RWPE1 (cell line): ENCODE data around the gene TTC4.

Experiments used
- CTCF ChIA-PET: fragments of 350-600 bp; sonication (Branson Sonifier 250); formaldehyde crosslinking; extraction: SDS; loops from one replicate; lab custom pipeline; 2021; lab: Yijun Ruan, JAX
- POLR2A ChIA-PET: fragments of 400-600 bp; formaldehyde crosslinking; extraction: SDS; loops from one replicate; lab custom pipeline; 2020; ENCODE audit warnings: antibody characterized with exemption; ENCODE audit not compliant: low non-redundant PET; lab: Yijun Ruan, JAX
- DNase-seq: peaks from one replicate; pipeline ENCODE4 v3.0.0; 2012; ENCODE audit warnings: low spot score
- H3K27ac ChIP-seq: fragments of 450-650 bp; 2 replicates; pipeline ENCODE4 v1.5.1; 2017
- CTCF ChIP-seq: fragments of 450-650 bp; conservative IDR thresholded peaks from 2 replicates; pipeline ENCODE4 v1.5.1; 2017; ENCODE audit warnings: low read depth, mild to moderate bottlenecking

The TTC4 gene

GRCh38 chr1:54694771-54695170 lies 20.9 kb upstream of the TTC4 start:
- TF ChIP-seq CTCF, result no peak
- no peak for DNase-seq

GRCh38 chr1:54695221-54695620 lies 20.4 kb upstream of the TTC4 start:
- no peak for TF ChIP-seq CTCF
- ChIA-PET POLR2A (no interaction called here), CTCF (interaction anchor here (0.5 kb wide), 1 partner anchor 941 kb away, joined by 3 read pairs; no protein-coding TSS in a partner anchor)
- no peak overlapping the region for H3K27ac ChIP-seq
- DNase-seq, result no peak

More at GRCh38 chr1:54694771-54695170, 20.9 kb upstream of the TTC4 start:
- ChIA-PET CTCF (interaction anchor here (0.6 kb wide), 1 partner anchor 16 kb away, joined by 3 read pairs; no protein-coding TSS in a partner anchor), POLR2A (no interaction called here)
- no peak overlapping the region for H3K27ac ChIP-seq

GRCh38 chr1:54695764-54696163 lies 19.9 kb upstream of the TTC4 start:
- CTCF ChIA-PET, result interaction anchor here (0.5 kb wide), 2 partner anchors 736 to 941 kb away, joined by 3 to 5 read pairs; no protein-coding TSS in a partner anchor

GRCh38 chr1:54696262-54696661 lies 19.4 kb upstream of the TTC4 start:
- ChIA-PET POLR2A (no interaction called here), CTCF (interaction anchor here (0.5 kb wide), 1 partner anchor 737 kb away, joined by 5 read pairs; no protein-coding TSS in a partner anchor)
- H3K27ac ChIP-seq, result no peak overlapping the region
- no peak for TF ChIP-seq CTCF
- no peak for DNase-seq

More at GRCh38 chr1:54695764-54696163, 19.9 kb upstream of the TTC4 start:
- DNase-seq, result no peak
- H3K27ac ChIP-seq, result no peak overlapping the region
- TF ChIP-seq CTCF, result no peak
- POLR2A ChIA-PET, result no interaction called here

- no peak for DNase-seq
- no peak for TF ChIP-seq CTCF
- CTCF ChIA-PET, result interaction anchor here (0.6 kb wide), 2 partner anchors 17 to 59 kb away, joined by 3 read pairs; no protein-coding TSS in a partner anchor
- no peak overlapping the region for H3K27ac ChIP-seq
- POLR2A ChIA-PET, result no interaction called here
These were observed 17.8 kb upstream of the TTC4 start for GRCh38 chr1:54697896-54698295.

- DNase-seq, result no peak
These were observed 17.3 kb upstream of the TTC4 start for GRCh38 chr1:54698346-54698745.

More at GRCh38 chr1:54698346-54698745, 17.3 kb upstream of the TTC4 start:
- ChIA-PET CTCF (interaction anchor here (0.6 to 0.7 kb wide), 2 partner anchors 17 to 1488 kb away, joined by 3 read pairs; no protein-coding TSS in a partner anchor), POLR2A (no interaction called here)
- no peak overlapping the region for H3K27ac ChIP-seq
- no peak for TF ChIP-seq CTCF
